HG02623 (cell line): ENCODE data around the gene MAPK8.

ENCODE experiments used
- ATAC-seq: cut with Tn5 transposase; IDR thresholded peaks from one replicate; pipeline ENCODE4 v1.9.1; 2021; ENCODE audit warnings: moderate library complexity; ENCODE audit not compliant: unreplicated experiment

MAPK8 gene

GRCh38 chr10:48291190-48291589 is 15.3 kb upstream of the MAPK8 start:
- ATAC-seq: no peak

GRCh38 chr10:48292616-48293015 is 13.9 kb upstream of the MAPK8 start:
- ATAC-seq: no peak

- no peak for ATAC-seq
Measured at GRCh38 chr10:48294431-48294830, 12.0 kb upstream of the MAPK8 start.

- ATAC-seq: no peak
Measured at GRCh38 chr10:48296576-48297098, 9.8 kb upstream of the MAPK8 start.

GRCh38 chr10:48299066-48299465 is 7.4 kb upstream of the MAPK8 start:
- ATAC-seq: no peak

GRCh38 chr10:48299692-48300091 is 6.8 kb upstream of the MAPK8 start:
- no peak for ATAC-seq

- ATAC-seq: no peak
Measured at GRCh38 chr10:48300556-48300955, 5.9 kb upstream of the MAPK8 start.

GRCh38 chr10:48302515-48303476 is 3.7 kb upstream of the MAPK8 start:
- no peak for ATAC-seq

GRCh38 chr10:48305905-48306264 is 592 bp upstream of the MAPK8 start:
- ATAC-seq: no peak

- ATAC-seq: peak; percentile 28
Measured at GRCh38 chr10:48306870-48307710, 613 bp downstream of the MAPK8 start.

- no peak for ATAC-seq
Measured at GRCh38 chr10:48307711-48308018, 1.2 kb downstream of the MAPK8 start.

GRCh38 chr10:48309711-48310226 is 3.3 kb downstream of the MAPK8 start:
- no peak for ATAC-seq

GRCh38 chr10:48314107-48314506 is 7.6 kb downstream of the MAPK8 start:
- ATAC-seq: no peak

- no peak for ATAC-seq
Measured at GRCh38 chr10:48316236-48316635, 9.8 kb downstream of the MAPK8 start.

- no peak for ATAC-seq
Measured at GRCh38 chr10:48317321-48317990, 11.0 kb downstream of the MAPK8 start.

GRCh38 chr10:48322017-48322416 is 15.5 kb downstream of the MAPK8 start:
- no peak for ATAC-seq

GRCh38 chr10:48324580-48324979 is 18.1 kb downstream of the MAPK8 start:
- ATAC-seq: no peak

GRCh38 chr10:48330269-48330668 is 23.8 kb downstream of the MAPK8 start:
- no peak for ATAC-seq

- no peak for ATAC-seq
Measured at GRCh38 chr10:48331436-48331835, 25.0 kb downstream of the MAPK8 start.

- no peak for ATAC-seq
Measured at GRCh38 chr10:48332166-48332870, 25.8 kb downstream of the MAPK8 start.

- ATAC-seq: no peak
Measured at GRCh38 chr10:48332871-48333216, 26.4 kb downstream of the MAPK8 start.
